Pons (tissue), 1 donor: Measurements from ENCODE around the gene PDIA5.

Source experiments
- DNase-seq: peaks from one replicate; pipeline ENCODE4 v3.0.0-alpha.2; 2016; ENCODE audit warnings: low spot score

The PDIA5 gene

GRCh38 chr3:123042413-123042812, 24.4 kb upstream of the PDIA5 start:
- DNase-seq = no peak

DNA sequence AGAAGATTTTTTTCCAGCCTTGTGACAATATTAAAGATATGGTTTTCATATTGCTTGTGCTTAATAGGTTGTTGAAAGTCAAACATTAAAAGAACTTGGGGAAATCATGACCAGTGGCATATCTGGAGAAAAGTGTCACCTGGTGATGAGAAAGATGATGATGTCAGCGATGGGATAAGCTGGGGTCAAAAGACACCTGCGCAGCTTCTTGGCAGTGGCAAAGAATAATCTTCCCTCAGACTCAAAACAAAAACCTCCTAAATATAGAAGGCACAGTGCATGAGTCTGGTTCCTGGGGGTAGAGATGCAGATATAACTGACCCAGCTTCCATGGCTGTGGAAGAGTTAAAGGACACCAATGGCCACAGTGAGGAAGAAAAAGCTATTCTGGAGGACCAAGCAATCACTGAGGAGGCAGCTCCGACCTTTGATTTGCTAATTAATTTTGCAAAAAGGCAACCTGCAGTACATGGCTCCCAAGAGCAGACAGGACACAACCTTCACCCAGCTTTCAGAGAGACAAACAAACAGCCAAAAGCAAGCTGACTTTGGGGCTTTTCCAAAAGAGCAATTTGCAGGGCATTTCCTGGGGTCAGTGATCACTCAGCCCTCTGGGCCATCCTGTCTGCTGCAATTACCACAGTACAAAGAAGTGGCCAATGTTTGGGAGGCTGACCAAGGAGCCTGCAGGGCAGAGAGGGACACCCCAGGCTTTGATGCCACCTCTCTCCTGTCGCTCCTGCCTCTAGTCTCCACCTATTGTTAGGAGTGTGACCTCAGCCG, 21.7 kb upstream of the PDIA5 start:
- no peak for DNase-seq

DNA sequence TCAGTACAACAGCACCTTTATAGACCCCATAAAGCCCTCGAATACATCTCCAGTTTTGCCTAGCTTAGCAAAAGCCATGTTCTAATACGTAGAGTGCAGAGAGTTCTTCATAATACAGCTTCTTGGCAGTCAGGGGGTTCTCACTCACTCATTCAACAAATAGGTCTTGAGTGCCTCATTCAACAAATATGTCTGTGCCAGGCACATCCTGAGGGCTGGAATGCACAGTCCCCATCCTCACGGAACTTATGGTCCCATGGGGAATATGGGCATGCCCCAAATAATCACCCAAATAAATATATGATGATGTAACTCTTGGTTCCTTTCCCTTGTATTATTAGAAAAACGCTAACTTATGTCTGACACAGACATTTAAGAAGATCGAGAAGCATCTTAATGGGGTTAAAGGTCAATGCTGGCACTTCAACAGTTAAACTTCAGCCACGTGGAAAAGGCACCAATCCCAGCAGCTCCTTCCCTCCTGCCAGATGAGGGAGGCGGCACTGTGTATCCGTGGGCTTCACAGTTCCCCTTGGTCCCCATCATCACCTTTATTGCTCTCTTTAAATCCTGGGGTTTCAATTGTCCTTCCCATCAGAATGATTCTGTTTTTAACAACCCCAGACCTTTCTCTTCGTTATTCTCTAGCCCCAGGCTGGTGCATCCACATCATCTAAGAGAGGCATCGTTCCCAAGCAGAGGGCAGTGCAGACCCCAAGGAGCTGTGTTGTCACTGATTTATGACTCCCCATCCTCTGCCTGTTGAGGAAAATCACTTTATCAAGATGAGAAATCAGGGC, 20.4 kb upstream of the PDIA5 start:
- no peak for DNase-seq

- no peak for DNase-seq
Measured at GRCh38 chr3:123047062-123047319, 19.8 kb upstream of the PDIA5 start.

- no peak for DNase-seq
Measured at GRCh38 chr3:123048480-123049237, 18.2 kb upstream of the PDIA5 start.

GRCh38 chr3:123050666-123051065, 16.2 kb upstream of the PDIA5 start:
- no peak for DNase-seq

- no peak for DNase-seq
Measured at GRCh38 chr3:123053107-123053506, 13.7 kb upstream of the PDIA5 start.

GRCh38 chr3:123054109-123054778, 12.6 kb upstream of the PDIA5 start:
- no peak for DNase-seq

DNA sequence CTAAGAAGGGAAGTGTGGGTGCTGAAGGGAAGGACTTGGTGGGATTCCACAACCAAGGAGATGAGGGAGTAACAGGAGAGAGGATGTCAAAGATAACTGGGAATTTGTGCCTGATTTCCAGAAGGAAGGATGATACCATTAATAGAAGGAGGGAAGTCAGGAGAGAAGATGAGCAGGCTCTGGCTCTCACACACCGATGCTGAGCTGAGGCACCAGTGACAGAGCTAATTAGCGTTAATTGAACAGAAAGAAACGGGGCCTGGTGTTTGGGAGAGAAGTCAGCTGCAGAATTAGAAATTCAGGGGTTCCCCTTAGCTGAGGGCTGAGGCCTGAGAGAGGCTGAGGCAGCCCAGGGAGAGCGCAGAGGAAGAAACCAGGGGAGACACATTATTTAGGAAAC, 11.9 kb upstream of the PDIA5 start:
- no peak for DNase-seq

DNA sequence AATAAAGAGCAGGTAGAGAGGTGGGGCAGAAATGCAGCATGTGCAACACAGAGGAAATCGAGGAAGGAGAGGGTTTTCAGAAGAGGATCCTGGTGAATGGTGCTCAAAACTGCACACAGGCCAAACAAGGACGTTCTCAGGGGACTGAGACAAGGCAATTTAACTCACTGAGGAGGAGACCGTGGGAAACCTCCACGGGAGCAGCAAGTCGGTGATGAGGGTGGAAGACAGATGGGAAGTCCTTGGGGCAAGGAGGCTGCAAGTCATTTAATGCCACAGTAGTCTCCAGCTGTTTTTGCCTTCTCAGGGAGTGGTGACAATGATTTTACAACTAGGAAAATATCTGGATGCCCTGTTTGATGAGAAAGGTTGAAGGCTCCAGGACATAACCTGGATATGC, 11.5 kb upstream of the PDIA5 start:
- no peak for DNase-seq

- no peak for DNase-seq
Measured at GRCh38 chr3:123058505-123058904, 8.3 kb upstream of the PDIA5 start.

DNA sequence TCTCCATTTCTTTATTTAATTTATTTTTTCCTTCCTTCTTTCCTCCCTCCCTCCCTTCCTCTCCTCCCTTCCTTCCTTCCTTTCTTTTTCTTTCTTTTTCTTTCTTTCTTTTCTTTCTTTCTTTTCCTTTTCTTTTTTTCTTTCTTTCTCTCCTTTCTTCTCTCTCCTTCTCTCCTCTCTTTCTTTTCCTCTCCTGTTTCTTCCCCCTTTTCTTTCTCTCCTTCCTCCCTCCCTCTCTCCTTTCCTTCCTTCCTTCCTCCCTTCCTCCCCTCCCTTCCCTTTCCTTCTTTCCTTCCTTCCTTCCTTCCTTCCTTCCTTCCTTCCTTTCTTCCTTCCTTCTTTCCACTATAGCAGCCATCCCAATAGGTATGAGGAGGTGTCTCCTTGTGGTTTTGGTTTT, 6.8 kb upstream of the PDIA5 start:
- no peak for DNase-seq

GRCh38 chr3:123061856-123062255, 5.0 kb upstream of the PDIA5 start:
- DNase-seq = no peak

DNA sequence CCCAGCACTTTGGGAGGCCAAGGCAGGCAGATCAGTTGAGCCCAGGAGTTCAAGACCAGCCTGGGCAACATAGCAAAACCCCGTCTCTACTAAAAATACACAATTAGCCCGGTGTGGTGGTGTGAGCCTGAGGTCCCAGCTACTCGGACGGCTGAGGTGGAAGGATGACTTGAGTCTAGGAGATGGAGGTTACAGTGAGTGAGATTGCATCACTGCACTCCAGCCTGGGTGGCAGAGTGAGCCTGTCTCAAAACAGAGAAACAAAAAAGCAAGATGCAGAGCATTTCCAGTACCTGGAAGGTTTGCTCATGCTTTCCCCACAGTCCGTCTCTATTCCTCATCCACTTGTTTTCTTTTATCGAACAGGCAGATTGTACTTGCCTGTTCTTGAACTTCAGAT, 3.8 kb upstream of the PDIA5 start:
- DNase-seq = no peak

DNA sequence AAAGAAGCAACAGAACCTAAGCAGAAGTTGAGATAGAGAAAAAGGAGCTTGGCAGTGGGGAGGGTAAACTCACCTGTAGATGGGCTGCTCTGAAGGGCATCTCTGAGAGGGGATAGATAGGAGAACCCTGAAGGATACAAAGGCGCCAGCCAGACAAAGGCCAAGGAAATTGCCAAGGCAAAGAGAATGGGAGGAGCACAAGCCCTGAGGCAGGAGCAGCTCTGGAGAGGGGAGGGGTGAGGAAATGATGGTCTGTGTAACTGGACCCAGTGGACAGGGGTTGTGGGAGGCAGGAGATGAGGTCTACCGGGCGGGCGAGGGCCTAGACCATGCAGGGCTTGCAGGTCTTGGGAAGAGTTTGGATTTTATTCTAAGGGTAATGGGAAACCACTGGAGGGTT, 2.3 kb upstream of the PDIA5 start:
- no peak for DNase-seq

DNA sequence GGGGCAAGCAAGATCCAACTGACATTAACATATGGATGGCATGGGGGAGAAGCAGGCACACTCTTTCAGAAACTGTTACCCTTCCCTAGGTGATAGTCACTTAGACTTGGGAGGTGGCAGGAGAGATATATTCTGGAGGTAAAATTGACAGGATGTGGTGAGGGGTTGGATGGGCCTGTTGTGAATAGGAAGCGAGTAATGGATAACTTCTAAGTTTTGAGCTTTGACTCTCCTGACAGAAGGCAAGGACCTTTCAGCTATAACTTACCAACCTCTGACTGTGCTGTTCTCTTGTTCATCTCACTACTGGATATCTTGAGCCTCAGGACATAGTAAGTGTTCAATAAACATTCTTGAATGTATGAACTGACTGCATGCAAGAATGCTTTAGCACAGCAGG, 1.9 kb upstream of the PDIA5 start:
- no peak for DNase-seq

DNA sequence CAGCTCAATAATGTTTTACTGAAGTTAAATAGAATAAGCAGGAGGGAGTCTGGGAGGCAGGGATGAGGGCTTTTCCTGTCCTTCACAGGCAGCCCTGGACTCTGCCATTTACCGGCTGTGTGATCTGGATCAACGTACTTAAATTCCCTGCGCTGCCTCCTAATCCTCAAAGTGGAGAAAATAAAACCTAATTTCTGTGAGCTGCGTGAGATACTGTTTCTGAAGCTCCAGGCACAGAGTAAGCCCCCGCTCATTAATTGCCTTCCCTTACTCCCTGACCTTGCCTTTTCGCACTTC, 278 bp upstream of the PDIA5 start:
- no peak for DNase-seq

GRCh38 chr3:123067689-123068600, 1.1 kb downstream of the PDIA5 start:
- DNase-seq = no peak

GRCh38 chr3:123068601-123069381, 2.0 kb downstream of the PDIA5 start:
- DNase-seq = no peak

DNA sequence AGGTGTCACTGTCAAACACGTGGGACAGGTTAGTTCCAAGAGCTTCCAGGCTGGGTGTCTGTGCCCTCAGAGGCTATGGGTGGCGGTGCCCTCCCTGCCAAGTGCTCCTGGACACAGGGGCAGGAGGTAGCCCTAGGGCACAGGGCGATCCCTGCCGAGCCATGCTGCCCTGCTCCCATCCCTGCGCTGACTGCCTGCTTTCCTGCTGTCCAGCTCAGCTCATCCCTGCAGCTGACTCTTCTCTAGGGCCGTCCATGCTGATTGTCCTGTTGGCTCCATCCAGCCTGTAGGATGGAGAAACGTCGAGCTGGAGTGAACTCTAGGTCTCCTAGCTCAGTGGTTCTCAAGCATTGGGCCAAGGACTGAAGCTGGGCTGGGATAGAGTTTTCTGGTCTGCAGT, 3.7 kb downstream of the PDIA5 start:
- DNase-seq = no peak

DNA sequence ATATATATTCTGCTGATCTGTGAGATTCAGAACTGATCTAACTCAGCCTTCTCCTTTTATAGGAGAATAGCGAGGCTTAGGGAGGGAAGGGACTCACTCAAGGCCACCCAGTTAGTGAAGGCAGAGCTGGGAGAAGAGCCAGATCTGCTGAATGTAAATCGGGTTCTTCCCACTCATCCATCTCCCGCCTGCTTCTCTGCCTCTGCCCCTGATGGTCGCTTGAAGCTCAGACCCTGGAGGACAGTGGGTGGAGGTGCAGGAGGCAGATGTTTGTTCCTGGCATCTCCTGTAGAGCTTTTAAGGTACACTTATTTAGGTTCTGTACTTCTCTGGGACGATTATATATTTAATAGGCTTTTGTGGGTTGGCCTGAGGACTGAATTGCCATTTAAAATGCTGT, 4.3 kb downstream of the PDIA5 start:
- no peak for DNase-seq
